Measurements from ENCODE around the gene ITGB7.

ITGB7 gene

DNA sequence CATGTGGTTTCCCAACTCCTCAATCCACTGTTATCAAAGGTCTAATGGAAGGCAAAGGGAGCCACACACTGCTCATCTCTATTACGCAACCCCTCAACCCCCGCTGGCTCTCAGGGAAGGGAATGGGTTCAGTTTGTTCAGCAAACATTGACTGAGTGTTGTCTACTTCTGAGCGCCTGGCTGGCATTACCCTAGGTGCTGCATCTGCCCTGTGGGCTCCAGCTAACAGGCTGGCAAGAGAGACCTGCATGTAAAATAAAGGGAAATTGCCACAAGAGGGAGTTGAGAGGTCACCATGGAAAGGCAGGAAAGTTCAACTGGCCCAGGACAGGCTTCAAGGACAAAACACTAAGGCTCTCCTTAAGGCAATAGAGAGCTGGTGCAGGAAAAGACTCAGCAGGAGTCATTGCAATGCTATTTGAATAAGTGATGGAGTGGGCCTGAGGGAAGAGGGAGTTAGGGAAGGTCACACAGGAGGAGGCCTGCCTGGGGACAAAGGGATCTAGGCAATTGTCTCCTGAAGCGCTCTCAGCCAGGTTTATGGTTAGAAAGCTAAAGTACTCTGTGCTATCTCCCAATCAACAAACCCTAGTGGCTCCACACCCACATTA lies 32.1 kb downstream of the ITGB7 start:
- TF ChIP-seq NFIC (IDR thresholded peaks at IDR 0.05) (no peak), CEBPB (IDR thresholded peaks at IDR 0.05) (peak; percentile 78), RAD21 (IDR thresholded peaks at IDR 0.05; ENCODE audit: low read depth) (peak; percentile 56)

DNA sequence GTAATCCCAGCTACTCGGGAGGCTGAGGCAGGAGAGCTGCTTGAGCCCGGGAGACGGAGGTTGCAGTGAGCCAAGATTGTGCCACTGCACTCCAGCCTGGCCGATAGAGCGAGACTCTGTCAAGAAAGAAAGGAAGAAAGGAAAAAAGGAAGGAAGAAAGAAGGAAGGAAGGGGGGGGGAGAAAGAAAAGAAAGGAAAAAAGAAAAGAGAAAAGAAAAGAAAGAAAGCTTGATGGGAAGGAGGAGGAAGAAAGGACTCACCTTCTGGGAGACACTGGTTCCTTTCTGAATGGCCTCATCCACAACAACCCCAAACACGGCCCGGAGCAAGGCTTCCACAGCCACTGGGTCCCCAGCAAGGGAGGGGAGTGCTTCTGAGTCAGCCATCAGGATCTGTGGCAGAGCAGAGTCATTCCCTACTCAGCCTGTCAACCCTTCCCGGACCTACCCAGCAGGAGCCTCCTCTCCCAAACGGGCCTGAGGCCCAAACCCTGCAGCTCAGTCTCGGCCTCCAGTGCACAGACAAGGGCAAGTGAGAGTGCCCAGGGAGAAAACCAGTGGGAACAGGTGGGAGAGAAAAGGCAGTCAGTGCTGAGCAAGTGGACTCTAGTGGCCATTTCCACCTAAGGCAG lies 33.9 kb downstream of the ITGB7 start:
- TF ChIP-seq, protein P1, sequence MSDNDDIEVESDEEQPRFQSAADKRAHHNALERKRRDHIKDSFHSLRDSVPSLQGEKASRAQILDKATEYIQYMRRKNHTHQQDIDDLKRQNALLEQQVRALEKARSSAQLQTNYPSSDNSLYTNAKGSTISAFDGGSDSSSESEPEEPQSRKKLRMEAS (IDR thresholded peaks at IDR 0.05) = no peak
- TF ChIP-seq CEBPB (IDR thresholded peaks at IDR 0.05) (no peak), TCF12 (IDR thresholded peaks at IDR 0.05; ENCODE audit: low read depth) (no peak), EP300 (IDR thresholded peaks at IDR 0.05; ENCODE audit: borderline replicate concordance) (no peak), EGR1 (IDR thresholded peaks at IDR 0.05) (no peak), FOXM1 (IDR thresholded peaks at IDR 0.05; ENCODE audit: borderline replicate concordance, low read depth) (no peak), TEAD4 (IDR thresholded peaks at IDR 0.05) (no peak), CREB1 (IDR thresholded peaks at IDR 0.05; ENCODE audit: low read depth) (no peak), NFIC (IDR thresholded peaks at IDR 0.05) (no peak), YY1 (IDR thresholded peaks at IDR 0.05; ENCODE audit: low read depth) (no peak), TAF1 (IDR thresholded peaks at IDR 0.05; ENCODE audit: low read depth) (no peak), ZBTB7A (IDR thresholded peaks at IDR 0.05; ENCODE audit: low read depth) (no peak), RAD21 (IDR thresholded peaks at IDR 0.05; ENCODE audit: low read depth) (no peak)
- TF ChIP-seq, protein P2, sequence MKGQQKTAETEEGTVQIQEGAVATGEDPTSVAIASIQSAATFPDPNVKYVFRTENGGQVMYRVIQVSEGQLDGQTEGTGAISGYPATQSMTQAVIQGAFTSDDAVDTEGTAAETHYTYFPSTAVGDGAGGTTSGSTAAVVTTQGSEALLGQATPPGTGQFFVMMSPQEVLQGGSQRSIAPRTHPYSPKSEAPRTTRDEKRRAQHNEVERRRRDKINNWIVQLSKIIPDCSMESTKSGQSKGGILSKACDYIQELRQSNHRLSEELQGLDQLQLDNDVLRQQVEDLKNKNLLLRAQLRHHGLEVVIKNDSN (IDR thresholded peaks at IDR 0.05) = no peak
- TF ChIP-seq, protein P3, sequence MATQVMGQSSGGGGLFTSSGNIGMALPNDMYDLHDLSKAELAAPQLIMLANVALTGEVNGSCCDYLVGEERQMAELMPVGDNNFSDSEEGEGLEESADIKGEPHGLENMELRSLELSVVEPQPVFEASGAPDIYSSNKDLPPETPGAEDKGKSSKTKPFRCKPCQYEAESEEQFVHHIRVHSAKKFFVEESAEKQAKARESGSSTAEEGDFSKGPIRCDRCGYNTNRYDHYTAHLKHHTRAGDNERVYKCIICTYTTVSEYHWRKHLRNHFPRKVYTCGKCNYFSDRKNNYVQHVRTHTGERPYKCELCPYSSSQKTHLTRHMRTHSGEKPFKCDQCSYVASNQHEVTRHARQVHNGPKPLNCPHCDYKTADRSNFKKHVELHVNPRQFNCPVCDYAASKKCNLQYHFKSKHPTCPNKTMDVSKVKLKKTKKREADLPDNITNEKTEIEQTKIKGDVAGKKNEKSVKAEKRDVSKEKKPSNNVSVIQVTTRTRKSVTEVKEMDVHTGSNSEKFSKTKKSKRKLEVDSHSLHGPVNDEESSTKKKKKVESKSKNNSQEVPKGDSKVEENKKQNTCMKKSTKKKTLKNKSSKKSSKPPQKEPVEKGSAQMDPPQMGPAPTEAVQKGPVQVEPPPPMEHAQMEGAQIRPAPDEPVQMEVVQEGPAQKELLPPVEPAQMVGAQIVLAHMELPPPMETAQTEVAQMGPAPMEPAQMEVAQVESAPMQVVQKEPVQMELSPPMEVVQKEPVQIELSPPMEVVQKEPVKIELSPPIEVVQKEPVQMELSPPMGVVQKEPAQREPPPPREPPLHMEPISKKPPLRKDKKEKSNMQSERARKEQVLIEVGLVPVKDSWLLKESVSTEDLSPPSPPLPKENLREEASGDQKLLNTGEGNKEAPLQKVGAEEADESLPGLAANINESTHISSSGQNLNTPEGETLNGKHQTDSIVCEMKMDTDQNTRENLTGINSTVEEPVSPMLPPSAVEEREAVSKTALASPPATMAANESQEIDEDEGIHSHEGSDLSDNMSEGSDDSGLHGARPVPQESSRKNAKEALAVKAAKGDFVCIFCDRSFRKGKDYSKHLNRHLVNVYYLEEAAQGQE (IDR thresholded peaks at IDR 0.05; ENCODE audit: low read depth) = no peak

DNA sequence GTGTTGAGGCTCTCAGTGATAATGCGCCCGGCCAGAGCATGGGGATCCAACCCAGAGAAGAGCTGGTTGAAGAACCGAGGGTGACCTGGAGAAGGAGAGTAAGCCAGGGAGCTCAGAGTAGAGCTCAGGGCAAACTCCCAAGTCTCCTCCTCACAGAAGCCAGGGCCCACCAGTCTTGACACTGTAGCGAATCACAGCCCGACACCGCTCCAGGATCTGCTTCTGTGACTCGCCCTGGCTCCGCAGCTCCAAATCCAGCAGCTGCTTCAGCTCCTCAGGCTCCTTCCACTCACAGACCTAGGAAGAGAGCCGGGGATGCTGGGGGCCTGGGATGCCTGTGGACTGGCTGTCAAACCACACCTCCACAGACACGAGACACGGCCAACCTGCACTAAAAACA lies 34.7 kb downstream of the ITGB7 start:
- TF ChIP-seq CREB1 (IDR thresholded peaks at IDR 0.05; ENCODE audit: low read depth) = no peak
- TF ChIP-seq, protein P2 (IDR thresholded peaks at IDR 0.05) = no peak
- TF ChIP-seq, protein P1 (IDR thresholded peaks at IDR 0.05) = no peak
- TF ChIP-seq CEBPB (IDR thresholded peaks at IDR 0.05) = no peak
- no peak for TF ChIP-seq NFIC (IDR thresholded peaks at IDR 0.05)
- no peak for TF ChIP-seq ZBTB7A (IDR thresholded peaks at IDR 0.05; ENCODE audit: low read depth)
- no peak for TF ChIP-seq YY1 (IDR thresholded peaks at IDR 0.05; ENCODE audit: low read depth)

DNA sequence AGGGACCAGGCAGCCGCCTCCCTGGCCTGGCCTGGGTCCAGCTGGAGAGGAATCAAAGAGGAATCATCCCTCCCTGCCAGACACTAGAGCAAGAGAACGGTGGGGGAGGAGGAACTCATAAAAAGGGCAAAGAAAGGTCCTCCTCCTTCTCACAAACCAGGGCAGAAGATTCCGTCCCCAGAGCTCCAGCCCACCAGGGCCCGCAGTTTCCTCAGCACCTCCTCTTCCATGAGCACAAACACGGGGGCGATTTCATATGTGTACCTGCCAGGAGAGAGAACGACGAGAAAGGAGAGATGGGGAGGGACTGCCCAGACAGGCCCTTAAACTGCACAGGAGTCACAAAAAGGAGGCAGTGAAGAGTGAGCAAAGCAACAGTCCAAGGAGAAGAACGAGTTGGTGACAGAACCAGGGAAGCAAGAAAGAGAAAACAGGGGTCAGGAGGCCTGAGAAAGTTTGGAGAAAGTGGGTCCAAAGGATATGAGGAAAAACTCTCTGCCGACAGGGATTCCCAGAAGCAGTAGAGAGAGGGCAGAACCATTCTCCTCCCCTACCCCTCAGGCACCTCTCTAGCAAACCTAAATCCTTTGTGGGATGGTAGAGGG lies 35.2 kb downstream of the ITGB7 start:
- no peak for TF ChIP-seq EP300 (IDR thresholded peaks at IDR 0.05; ENCODE audit: borderline replicate concordance)
- no peak for TF ChIP-seq TAF1 (IDR thresholded peaks at IDR 0.05; ENCODE audit: low read depth)
- TF ChIP-seq, protein P1 (IDR thresholded peaks at IDR 0.05) = no peak
- TF ChIP-seq NFIC (IDR thresholded peaks at IDR 0.05) = no peak
- TF ChIP-seq, protein P2 (IDR thresholded peaks at IDR 0.05) = no peak
- TF ChIP-seq YY1 (IDR thresholded peaks at IDR 0.05; ENCODE audit: low read depth) = no peak

DNA sequence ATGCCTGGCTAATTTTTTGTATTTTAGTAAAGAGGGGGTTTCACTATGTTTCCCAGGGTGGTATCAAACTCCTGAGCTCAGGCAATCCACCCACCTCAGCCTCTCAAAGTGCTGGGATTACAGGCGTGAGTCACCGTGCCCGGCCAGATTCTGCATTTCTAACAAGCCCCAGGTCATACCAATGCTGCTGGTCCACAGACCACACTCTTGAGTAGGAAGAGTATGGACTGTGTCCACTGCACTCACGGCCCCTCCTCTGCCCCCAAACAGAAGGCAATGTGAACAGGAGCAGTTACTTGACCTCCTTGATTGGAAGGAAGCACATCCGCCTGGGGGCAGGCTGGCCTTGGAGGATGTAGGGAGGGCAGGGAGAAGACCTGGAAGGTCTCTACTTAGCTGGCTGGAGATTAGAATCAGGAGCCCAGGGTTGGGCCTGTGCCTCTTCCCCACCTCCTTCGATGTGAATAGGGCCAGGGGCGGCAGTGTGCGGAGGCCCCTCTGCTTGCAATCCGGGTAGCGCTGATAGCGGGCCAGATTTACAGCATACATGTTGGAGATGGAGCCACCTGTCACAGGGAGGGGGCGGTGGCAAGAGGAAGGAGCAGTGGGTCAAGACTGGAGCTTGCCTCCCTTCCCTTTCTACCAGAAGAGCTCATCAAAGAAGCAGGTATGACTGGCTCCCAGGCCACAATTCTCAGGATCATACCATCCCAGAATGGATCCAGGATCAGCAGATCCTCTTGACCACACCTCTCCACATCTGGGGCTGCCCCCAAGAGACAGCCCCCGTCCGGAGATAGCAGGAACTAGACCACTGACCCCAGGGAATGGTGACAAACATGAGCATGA lies 36.0 kb downstream of the ITGB7 start:
- TF ChIP-seq, protein P1 (IDR thresholded peaks at IDR 0.05) = no peak
- no peak for TF ChIP-seq NFIC (IDR thresholded peaks at IDR 0.05)
- no peak for TF ChIP-seq EGR1 (IDR thresholded peaks at IDR 0.05)
- TF ChIP-seq TCF12 (IDR thresholded peaks at IDR 0.05; ENCODE audit: low read depth) = no peak
- TF ChIP-seq CEBPB (IDR thresholded peaks at IDR 0.05) = no peak

DNA sequence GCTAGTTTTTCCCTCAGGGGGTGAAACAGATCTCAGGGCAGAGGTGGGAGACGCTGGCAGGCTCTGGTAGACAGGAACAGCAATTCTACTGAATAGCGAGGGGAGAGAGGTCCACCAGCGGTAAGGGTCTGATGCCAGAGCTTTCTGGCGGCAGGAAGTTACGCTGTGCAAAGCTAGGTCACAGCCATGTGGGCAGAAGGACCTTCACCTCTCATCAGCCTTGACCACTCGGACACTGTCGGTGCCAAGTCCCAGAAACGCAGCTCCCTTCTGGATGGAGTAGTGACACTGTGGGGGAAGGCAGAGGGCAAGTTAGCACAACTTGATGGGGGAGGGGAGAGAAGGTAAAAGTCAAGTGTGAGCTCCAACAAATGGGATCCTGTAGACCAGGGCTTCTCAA lies 36.8 kb downstream of the ITGB7 start:
- no peak for TF ChIP-seq EGR1 (IDR thresholded peaks at IDR 0.05)
- no peak for TF ChIP-seq YY1 (IDR thresholded peaks at IDR 0.05; ENCODE audit: low read depth)
- TF ChIP-seq EP300 (IDR thresholded peaks at IDR 0.05; ENCODE audit: borderline replicate concordance) = no peak
- TF ChIP-seq TAF1 (IDR thresholded peaks at IDR 0.05; ENCODE audit: low read depth) = no peak
- no peak for TF ChIP-seq TEAD4 (IDR thresholded peaks at IDR 0.05)
- TF ChIP-seq, protein P1 (IDR thresholded peaks at IDR 0.05) = no peak
- TF ChIP-seq FOXM1 (IDR thresholded peaks at IDR 0.05; ENCODE audit: borderline replicate concordance, low read depth) = no peak
- TF ChIP-seq CEBPB (IDR thresholded peaks at IDR 0.05) = no peak
- TF ChIP-seq RAD21 (IDR thresholded peaks at IDR 0.05; ENCODE audit: low read depth) = no peak
- TF ChIP-seq, protein P3 (IDR thresholded peaks at IDR 0.05; ENCODE audit: low read depth) = no peak
- TF ChIP-seq ZBTB7A (IDR thresholded peaks at IDR 0.05; ENCODE audit: low read depth) = no peak
- TF ChIP-seq, protein P2 (IDR thresholded peaks at IDR 0.05) = no peak
- no peak for TF ChIP-seq NFIC (IDR thresholded peaks at IDR 0.05)
- TF ChIP-seq CREB1 (IDR thresholded peaks at IDR 0.05; ENCODE audit: low read depth) = no peak
- no peak for TF ChIP-seq TCF12 (IDR thresholded peaks at IDR 0.05; ENCODE audit: low read depth)
